AG04450 (cell line): Measurements from ENCODE around the gene AMN. TPM values are rescaled to one million over a fixed set of nuclear protein-coding genes. Genes with fewer than 3 reads are reported as not detected.

Experiments
- CTCF ChIA-PET: fragments of 300-600, 350-600 bp; formaldehyde crosslinking; extraction: SDS; loops from one replicate; lab custom pipeline; 2022; ENCODE audit warnings: antibody characterized with exemption, inconsistent platforms; lab: Charles Lee
- POLR2A ChIA-PET: fragments of 350-600 bp; formaldehyde crosslinking; extraction: SDS; loops from one replicate; lab custom pipeline; 2021; ENCODE audit warnings: antibody characterized with exemption, inconsistent platforms; lab: Yijun Ruan, JAX
- DNase-seq: peaks from one replicate; pipeline ENCODE4 v3.0.0-alpha.2; 2011; ENCODE audit warnings: low read depth, low spot score
- H3K27ac ChIP-seq: one replicate; pipeline ENCODE4 v1.5.1; 2012; ENCODE audit warnings: low read depth, low read length, control low read depth
- H3K27me3 ChIP-seq: one replicate; pipeline ENCODE4 v1.6.0; 2012; ENCODE audit warnings: low read length; ENCODE audit not compliant: control insufficient read depth, insufficient read depth
- H3K4me3 ChIP-seq: 2 replicates; pipeline ENCODE4 v1.5.1; 2011; ENCODE audit warnings: mild to moderate bottlenecking, low read depth, low read length, control low read depth
- H3K9me3 ChIP-seq: 2 replicates; pipeline ENCODE4 v1.5.1; 2012; ENCODE audit warnings: low read length; ENCODE audit not compliant: control insufficient read depth, insufficient read depth
- CTCF ChIP-seq: IDR thresholded peaks from 2 replicates; pipeline ENCODE4 v1.5.1; 2011; ENCODE audit warnings: low read depth, low read length, control low read depth, inconsistent platforms
- polyA plus RNA-seq: library from polyadenylated mRNA; depleted of rRNA; stranded (reverse); fragments of >200 nt; gene quantifications from 2 replicates; pipeline ENCODE4 v1.2.3, GENCODE V29; 2011

Gene AMN
- polyA plus RNA-seq, 1 experiment = 0.06 TPM

- TF ChIP-seq CTCF = no peak
- peaks cover 52% of the 10 kb centered on the region for H3K27me3 ChIP-seq
- ChIA-PET POLR2A (no interaction called here), CTCF (interaction anchor here (1.1 kb wide), 1 partner anchor 235 kb away, joined by 5 read pairs; no protein-coding TSS in a partner anchor)
- no peak for DNase-seq
- H3K4me3 ChIP-seq = peak overlapping the region; percentile 51
- no peak overlapping the region for H3K27ac ChIP-seq
- peaks cover 11% of the 10 kb centered on the region; the same call in 1 of the 2 replicates for H3K9me3 ChIP-seq
These were observed 6.2 kb downstream of the AMN start for GRCh38 chr14:102928412-102929240.

GRCh38 chr14:102929241-102930137 lies 7.0 kb downstream of the AMN start:
- Histone ChIP-seq H3K27me3 (peaks cover 43% of the 10 kb centered on the region), H3K9me3 (peaks cover 11% of the 10 kb centered on the region; the same call in 1 of the 2 replicates), H3K27ac (no peak overlapping the region), H3K4me3 (no peak overlapping the region; the same call in 1 of the 2 replicates)
- POLR2A ChIA-PET = no interaction called here
- TF ChIP-seq CTCF = no peak
- CTCF ChIA-PET = interaction anchor here (0.5 kb wide), 1 partner anchor 35 kb away, joined by 3 read pairs; no protein-coding TSS in a partner anchor
- no peak for DNase-seq

GRCh38 chr14:102930138-102930752 lies 7.8 kb downstream of the AMN start:
- ChIA-PET CTCF (interaction anchor here (0.5 to 1.7 kb wide), 2 partner anchors 36 to 237 kb away, joined by 3 to 4 read pairs; no protein-coding TSS in a partner anchor), POLR2A (interaction anchor here (0.6 to 0.8 kb wide), 2 partner anchors 16 to 404 kb away, joined by 3 to 5 read pairs; partner anchors contain the start of gene EIF5)
- Histone ChIP-seq H3K4me3 (no peak overlapping the region), H3K27ac (no peak overlapping the region), H3K27me3 (peaks cover 36% of the 10 kb centered on the region), H3K9me3 (peaks cover 11% of the 10 kb centered on the region; the same call in 1 of the 2 replicates)
- no peak for TF ChIP-seq CTCF
- no peak for DNase-seq

- peaks cover 29% of the 10 kb centered on the region for H3K27me3 ChIP-seq
- TF ChIP-seq CTCF = no peak
- ChIA-PET CTCF (interaction anchor here (1.7 kb wide), 1 partner anchor 237 kb away, joined by 4 read pairs; no protein-coding TSS in a partner anchor), POLR2A (interaction anchor here (0.6 to 0.8 kb wide), 2 partner anchors 16 to 403 kb away, joined by 3 to 5 read pairs; partner anchors contain the start of gene EIF5)
- H3K4me3 ChIP-seq = no peak overlapping the region
- H3K9me3 ChIP-seq = peaks cover 11% of the 10 kb centered on the region; the same call in 1 of the 2 replicates
- no peak overlapping the region for H3K27ac ChIP-seq
- no peak for DNase-seq
These were observed 8.5 kb downstream of the AMN start for GRCh38 chr14:102930753-102931579.
